Measurements from ENCODE around the gene LLGL2. TPM values are rescaled to one million over a fixed set of nuclear protein-coding genes. Genes with fewer than 3 reads are reported as not detected.

LLGL2 gene
- total RNA-seq, 1 donor: 0.09 TPM

DNA sequence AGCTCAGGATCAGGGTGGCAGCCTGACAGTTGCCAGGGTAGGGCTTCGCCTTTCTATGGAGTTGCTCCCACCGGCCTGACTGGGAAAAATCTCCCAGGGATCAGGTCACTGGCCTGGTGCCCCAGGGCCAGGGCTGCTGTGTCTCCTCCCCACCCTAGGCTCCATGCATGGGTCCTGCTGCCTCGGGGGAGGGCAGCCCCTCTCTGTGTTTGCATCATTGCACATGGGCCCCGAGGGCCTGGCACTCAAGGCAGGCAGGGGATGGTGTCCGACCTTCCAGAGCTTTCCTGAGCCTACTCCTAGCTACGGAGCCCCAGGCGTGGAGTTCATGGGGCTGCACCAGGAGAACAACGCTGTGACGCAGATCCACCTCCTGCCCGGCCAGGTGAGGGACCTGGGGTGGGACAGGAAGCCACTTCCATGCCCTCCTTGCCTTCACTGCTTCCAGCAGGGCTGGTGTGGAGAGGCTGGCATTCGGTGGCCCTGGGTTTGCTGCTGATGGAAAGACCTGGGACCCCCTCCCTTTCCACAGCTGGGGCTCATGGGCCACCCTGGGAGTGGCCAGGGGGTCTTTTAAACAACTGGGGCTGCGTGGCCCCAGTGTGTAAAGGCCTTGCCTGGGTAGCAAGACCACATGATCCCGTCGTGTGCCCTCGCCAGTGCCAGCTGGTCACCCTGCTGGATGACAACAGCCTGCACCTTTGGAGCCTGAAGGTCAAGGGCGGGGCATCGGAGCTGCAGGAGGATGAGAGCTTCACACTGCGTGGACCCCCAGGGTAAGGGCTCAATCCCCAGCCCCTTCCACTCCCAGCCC is 32.6 kb downstream of the LLGL2 start:
- no peak overlapping the region for H3K4me3 ChIP-seq (ENCODE audit: low read depth, low read length)
- DNase-seq (ENCODE audit: low read depth): no peak
- TF ChIP-seq, protein P1, sequence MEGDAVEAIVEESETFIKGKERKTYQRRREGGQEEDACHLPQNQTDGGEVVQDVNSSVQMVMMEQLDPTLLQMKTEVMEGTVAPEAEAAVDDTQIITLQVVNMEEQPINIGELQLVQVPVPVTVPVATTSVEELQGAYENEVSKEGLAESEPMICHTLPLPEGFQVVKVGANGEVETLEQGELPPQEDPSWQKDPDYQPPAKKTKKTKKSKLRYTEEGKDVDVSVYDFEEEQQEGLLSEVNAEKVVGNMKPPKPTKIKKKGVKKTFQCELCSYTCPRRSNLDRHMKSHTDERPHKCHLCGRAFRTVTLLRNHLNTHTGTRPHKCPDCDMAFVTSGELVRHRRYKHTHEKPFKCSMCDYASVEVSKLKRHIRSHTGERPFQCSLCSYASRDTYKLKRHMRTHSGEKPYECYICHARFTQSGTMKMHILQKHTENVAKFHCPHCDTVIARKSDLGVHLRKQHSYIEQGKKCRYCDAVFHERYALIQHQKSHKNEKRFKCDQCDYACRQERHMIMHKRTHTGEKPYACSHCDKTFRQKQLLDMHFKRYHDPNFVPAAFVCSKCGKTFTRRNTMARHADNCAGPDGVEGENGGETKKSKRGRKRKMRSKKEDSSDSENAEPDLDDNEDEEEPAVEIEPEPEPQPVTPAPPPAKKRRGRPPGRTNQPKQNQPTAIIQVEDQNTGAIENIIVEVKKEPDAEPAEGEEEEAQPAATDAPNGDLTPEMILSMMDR (IDR thresholded peaks at IDR 0.05; ENCODE audit: insufficient read depth, low read length): no peak

DNA sequence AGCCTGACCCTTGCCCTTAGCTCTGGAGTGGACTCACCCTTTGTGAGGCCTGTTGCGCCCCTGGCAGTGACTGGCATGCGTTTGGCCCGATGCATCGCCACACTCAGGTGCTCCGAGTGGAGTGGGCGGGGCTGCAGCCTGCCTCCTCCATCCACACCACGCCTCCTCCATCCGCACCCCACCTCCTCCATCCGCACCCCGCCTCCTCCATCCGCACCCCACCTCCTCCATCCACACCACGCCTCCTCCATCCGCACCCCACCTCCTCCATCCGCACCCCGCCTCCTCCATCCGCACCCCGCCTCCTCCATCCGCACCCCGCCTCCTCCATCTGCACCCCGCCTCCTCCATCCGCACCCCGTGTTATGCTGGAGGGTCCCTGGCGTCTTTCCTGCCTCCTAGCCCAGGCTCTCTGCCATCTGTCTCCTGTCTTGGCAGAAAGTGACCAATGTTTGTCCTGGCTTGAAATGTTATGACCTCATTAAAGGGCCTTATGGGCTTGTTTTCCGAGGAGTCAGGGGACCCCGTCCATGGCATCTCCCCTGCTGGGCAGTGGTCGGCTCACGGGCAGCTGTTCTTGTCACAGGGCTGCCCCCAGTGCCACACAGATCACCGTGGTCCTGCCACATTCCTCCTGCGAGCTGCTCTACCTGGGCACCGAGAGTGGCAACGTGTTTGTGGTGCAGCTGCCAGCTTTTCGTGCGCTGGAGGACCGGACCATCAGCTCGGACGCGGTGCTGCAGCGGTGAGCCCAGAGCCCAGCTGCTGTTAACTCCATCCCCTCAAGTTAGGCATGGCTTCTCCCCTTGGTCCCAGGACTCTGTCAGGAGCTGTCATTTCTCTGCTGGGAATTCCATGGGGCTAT is 33.4 kb downstream of the LLGL2 start:
- TF ChIP-seq, protein P1 (IDR thresholded peaks at IDR 0.05; ENCODE audit: insufficient read depth, low read length): no peak
- DNase-seq (ENCODE audit: low read depth): no peak
- no peak overlapping the region for H3K4me3 ChIP-seq (ENCODE audit: low read depth, low read length)

DNA sequence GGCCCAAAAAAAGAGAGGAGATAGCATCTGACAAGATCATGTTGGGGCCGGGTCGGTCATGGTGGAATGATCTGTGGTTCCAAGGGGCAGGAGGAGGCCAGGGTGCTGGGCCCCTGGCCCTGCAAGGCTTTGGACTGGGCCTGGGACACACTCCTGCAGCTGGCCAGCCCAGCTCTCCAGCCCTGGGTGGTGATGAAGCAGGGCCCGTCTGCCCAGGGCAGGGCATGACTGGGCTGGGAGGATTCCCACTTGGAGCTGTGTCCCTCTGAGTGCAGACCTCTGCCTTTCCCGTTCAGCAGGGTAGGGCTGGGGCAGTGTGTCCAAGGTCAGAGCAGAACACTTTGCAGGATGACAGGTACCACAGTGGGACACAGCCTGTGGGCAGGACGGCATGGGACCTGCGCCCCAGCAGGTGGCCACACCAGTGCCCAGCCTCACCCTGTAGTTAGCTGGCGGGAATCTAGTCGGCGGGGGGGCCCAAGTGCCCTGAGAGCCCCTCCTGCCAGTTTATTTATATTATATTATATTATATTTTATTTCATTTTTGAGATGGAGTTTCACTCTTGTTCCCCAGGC is 34.5 kb downstream of the LLGL2 start:
- no peak overlapping the region for H3K4me3 ChIP-seq (ENCODE audit: low read depth, low read length)
- DNase-seq (ENCODE audit: low read depth): no peak
- TF ChIP-seq, protein P1 (IDR thresholded peaks at IDR 0.05; ENCODE audit: insufficient read depth, low read length): no peak

DNA sequence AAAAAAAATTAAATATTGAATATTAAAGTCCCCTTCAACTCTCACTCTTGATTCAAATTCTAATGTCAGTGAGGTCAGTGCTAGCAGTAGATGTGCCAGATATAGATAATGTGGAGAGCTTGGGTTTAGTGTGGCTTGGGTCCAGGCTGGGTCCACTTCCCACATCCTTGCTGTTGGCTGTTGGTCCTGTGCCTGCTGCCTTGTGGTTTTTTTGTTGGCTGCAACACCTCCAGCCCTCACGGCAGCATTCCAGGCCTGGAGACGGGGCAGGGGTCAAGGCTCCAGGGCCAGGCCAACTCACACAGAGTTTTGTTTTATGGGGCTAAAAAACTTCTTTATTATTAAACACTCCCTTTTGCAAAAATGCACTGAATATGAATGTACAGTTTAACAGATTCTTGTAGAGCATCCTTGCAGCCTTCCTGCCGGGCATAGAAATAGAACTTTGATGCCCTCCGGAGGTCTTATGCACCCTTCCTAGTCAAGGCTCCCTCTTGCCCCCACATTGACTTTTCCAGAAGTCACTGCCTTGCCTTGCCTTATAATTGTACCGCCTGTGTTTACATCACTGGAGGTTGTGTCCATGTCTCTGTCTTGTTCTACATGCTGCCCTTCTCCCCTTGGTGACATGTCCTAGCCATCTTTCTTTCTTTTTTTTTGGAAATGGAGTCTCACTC is 36.6 kb downstream of the LLGL2 start:
- no peak overlapping the region for H3K4me3 ChIP-seq (ENCODE audit: low read depth, low read length)
- peak; percentile 79 for DNase-seq (ENCODE audit: low read depth)
- TF ChIP-seq, protein P1 (IDR thresholded peaks at IDR 0.05; ENCODE audit: insufficient read depth, low read length): no peak

DNA sequence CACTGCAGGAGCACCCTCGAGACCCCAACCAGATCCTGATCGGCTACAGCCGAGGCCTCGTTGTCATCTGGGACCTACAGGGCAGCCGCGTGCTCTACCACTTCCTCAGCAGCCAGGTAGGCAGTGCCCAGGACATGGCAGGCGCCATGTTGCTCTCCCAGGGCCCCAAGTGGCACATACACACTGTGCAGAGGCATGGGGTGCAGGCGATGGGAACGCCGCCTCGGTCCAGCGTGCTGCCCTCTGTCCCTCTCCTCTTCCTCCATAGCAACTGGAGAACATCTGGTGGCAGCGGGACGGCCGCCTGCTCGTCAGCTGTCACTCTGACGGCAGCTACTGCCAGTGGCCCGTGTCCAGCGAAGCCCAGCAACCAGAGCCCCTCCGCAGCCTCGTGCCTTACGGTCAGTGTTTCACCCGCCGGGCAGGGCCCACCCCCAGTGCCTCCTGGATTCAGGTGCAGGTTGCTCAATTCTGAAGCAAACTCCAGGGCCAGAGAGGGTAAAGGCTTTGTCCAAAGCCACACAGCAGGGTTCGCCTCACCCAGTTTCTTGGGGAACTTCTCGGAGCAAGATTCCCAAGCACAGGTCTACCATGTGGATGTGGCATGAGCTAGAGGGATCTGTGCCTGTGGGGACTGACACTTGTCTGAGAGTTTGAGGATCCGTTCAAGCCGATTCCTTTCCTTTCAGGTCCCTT is 37.7 kb downstream of the LLGL2 start:
- TF ChIP-seq, protein P1 (IDR thresholded peaks at IDR 0.05; ENCODE audit: insufficient read depth, low read length): no peak
- DNase-seq (ENCODE audit: low read depth): no peak
- H3K4me3 ChIP-seq (ENCODE audit: low read depth, low read length): no peak overlapping the region

DNA sequence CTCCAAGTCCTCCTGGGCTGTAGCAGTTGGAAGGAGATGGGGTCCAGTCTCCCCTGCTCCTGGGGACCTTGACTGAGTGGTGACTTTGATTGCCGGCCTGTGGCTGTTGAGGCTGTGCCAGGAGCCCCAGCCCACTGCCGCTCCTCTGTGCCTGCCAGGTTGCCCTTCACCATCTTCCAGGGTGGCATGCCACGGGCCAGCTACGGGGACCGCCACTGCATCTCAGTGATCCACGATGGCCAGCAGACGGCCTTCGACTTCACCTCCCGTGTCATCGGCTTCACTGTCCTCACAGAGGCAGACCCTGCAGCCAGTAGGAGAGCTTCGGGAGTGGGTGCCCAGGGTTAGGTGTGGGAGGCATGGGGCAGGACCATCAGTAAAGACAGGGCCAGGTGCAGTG is 38.7 kb downstream of the LLGL2 start:
- H3K4me3 ChIP-seq (ENCODE audit: low read depth, low read length): no peak overlapping the region
- TF ChIP-seq, protein P1 (IDR thresholded peaks at IDR 0.05; ENCODE audit: insufficient read depth, low read length): no peak
- DNase-seq (ENCODE audit: low read depth): no peak

Data from fibroblast of the aortic adventitia (primary cell).